A549 (cell line): ENCODE measurements around the gene ELP2. TPM values are rescaled to one million over a fixed set of nuclear protein-coding genes. Genes with fewer than 3 reads are reported as not detected.

Source experiments
- ATAC-seq, 2 experiments: fragments of 200-7000 bp in 1 of 2; fragments of >200 bp in 1 of 2; cut with Nextera tagmentation in 1 of 2; cut with Tn5 transposase in 1 of 2; 3 replicates each; pipeline versions ENCODE4 v1.8.0 to v1.9.1; 2018 to 2020; ENCODE audit warnings: mild to moderate bottlenecking in 1 of 2, moderate library complexity in 1 of 2
- CTCF ChIA-PET: fragments of 300-600 bp; sonication (Branson Sonifier 250); formaldehyde crosslinking; extraction: SDS; loops from one replicate; lab custom pipeline; 2021; ENCODE audit warnings: antibody characterized with exemption, inconsistent platforms; lab: Yijun Ruan, JAX
- POLR2A ChIA-PET: fragments of 350-600 bp; formaldehyde crosslinking; extraction: SDS; loops from one replicate; lab custom pipeline; 2021; ENCODE audit warnings: antibody characterized with exemption, inconsistent platforms; lab: Yijun Ruan, JAX
- DNase-seq, 2 experiments: peaks; one replicate each; pipeline versions ENCODE4 v3.0.0 to v3.0.0-alpha.2; 2011 to 2016; ENCODE audit warnings: low read depth in 1 of 2, low spot score in 1 of 2
- FAIRE-seq: peaks from 2 replicates; lab custom pipeline; 2011; peaks lifted over from hg19 to GRCh38; lab: Jason Lieb, UNC
- H3K27ac ChIP-seq, 2 experiments: fragments of >200 bp; sonication (Bioruptor Twin); formaldehyde crosslinking; 3 replicates each; pipeline ENCODE4 v1.5.1; 2016 to 2017
- H3K4me1 ChIP-seq: fragments of >200 bp; sonication (Bioruptor Twin); formaldehyde crosslinking; 3 replicates; pipeline ENCODE4 v1.6.1; 2016
- H3K4me2 ChIP-seq: fragments of >200 bp; sonication (Bioruptor Twin); formaldehyde crosslinking; 3 replicates; pipeline ENCODE4 v1.6.1; 2016
- H3K4me3 ChIP-seq: fragments of >200 bp; sonication (Bioruptor Twin); formaldehyde crosslinking; 3 replicates; pipeline ENCODE4 v1.5.1; 2016
- H3K9me3 ChIP-seq: fragments of >200 bp; sonication (Bioruptor Twin); formaldehyde crosslinking; 3 replicates; pipeline ENCODE4 v1.6.1; 2016
- CBX2 ChIP-seq: fragments of 200-600 bp; sonication (generic); IDR thresholded peaks from 2 replicates; pipeline ENCODE4 v1.6.1; 2016; ENCODE audit warnings: low read depth, mild to moderate bottlenecking, borderline replicate concordance
- CHD2 ChIP-seq: fragments of 150-350 bp; IDR thresholded peaks from 2 replicates; pipeline ENCODE4 v1.6.1; 2014; ENCODE audit warnings: low read length; ENCODE audit not compliant: partially characterized antibody
- CTCF ChIP-seq: fragments of >200 bp; sonication (Bioruptor Twin); formaldehyde crosslinking; IDR thresholded peaks from 3 replicates; pipeline ENCODE4 v1.5.1; 2016
- E2F6 ChIP-seq: IDR thresholded peaks from 2 replicates; pipeline ENCODE4 v1.6.1; 2012; ENCODE audit warnings: low read depth, borderline replicate concordance
- EP300 ChIP-seq, 2 experiments: fragments of >200 bp; sonication (Bioruptor Twin); formaldehyde crosslinking; IDR thresholded peaks; 2 replicates in 1 of 2; 3 replicates in 1 of 2; pipeline ENCODE4 v1.6.1; 2016 to 2017
- FOSL2 ChIP-seq, 2 experiments: fragments of 450-650 bp in 1 of 2; fragments of >200 bp in 1 of 2; sonication (Bioruptor Twin) in 1 of 2; formaldehyde crosslinking; IDR thresholded peaks; 2 replicates each; pipeline versions ENCODE4 v1.5.0 to v1.6.1; 2016 to 2020; ENCODE audit warnings: mild to moderate bottlenecking in 1 of 2, moderate library complexity in 1 of 2
- FOXS1 ChIP-seq: fragments of 250-450 bp; sonication (Bioruptor Pico); IDR thresholded peaks from 2 replicates; pipeline ENCODE4 v1.5.0; 2020; ENCODE audit warnings: mild to moderate bottlenecking, moderate library complexity
- JUN ChIP-seq, 2 experiments: fragments of >200 bp; sonication (Bioruptor Twin); formaldehyde crosslinking; IDR thresholded peaks; 2 replicates in 1 of 2; 3 replicates in 1 of 2; pipeline ENCODE4 v1.6.1; 2016 to 2017
- JUNB ChIP-seq: fragments of >200 bp; sonication (Bioruptor Twin); formaldehyde crosslinking; IDR thresholded peaks from 2 replicates; pipeline ENCODE4 v1.6.1; 2016
- KDM1A ChIP-seq: fragments of 200-600 bp; sonication (generic); IDR thresholded peaks from 2 replicates; pipeline ENCODE4 v1.6.1; 2016; ENCODE audit warnings: low read depth, mild to moderate bottlenecking
- NFE2L2 ChIP-seq: fragments of 150-350 bp; conservative IDR thresholded peaks from 2 replicates; pipeline ENCODE4 v1.6.1; 2014; ENCODE audit warnings: low read length
- NPAS2 ChIP-seq: fragments of 250-450 bp; sonication (Bioruptor Pico); IDR thresholded peaks from 2 replicates; pipeline ENCODE4 v1.8.0; 2022; ENCODE audit warnings: mild to moderate bottlenecking, moderate library complexity, borderline replicate concordance
- NR3C1 ChIP-seq: fragments of >200 bp; sonication (Bioruptor Twin); formaldehyde crosslinking; IDR thresholded peaks from 3 replicates; pipeline ENCODE4 v1.6.1; 2017
- PHF8 ChIP-seq: fragments of 200-600 bp; sonication (generic); IDR thresholded peaks from 2 replicates; pipeline ENCODE4 v1.6.1; 2016; ENCODE audit warnings: low read depth, mild to moderate bottlenecking, antibody characterized with exemption, moderate library complexity, borderline replicate concordance
- RAD21 ChIP-seq, 2 experiments: fragments of >200 bp in 1 of 2; sonication (Bioruptor Twin) in 1 of 2; formaldehyde crosslinking in 1 of 2; IDR thresholded peaks in 1 of 2; conservative IDR thresholded peaks in 1 of 2; 2 replicates in 1 of 2; 3 replicates in 1 of 2; pipeline ENCODE4 v1.6.1; 2012 to 2018; ENCODE audit warnings: inconsistent platforms in 1 of 2
- RARB ChIP-seq: fragments of 250-450 bp; sonication (Bioruptor Pico); IDR thresholded peaks from 2 replicates; pipeline ENCODE4 v1.8.0; 2021; ENCODE audit warnings: mild to moderate bottlenecking, moderate library complexity
- RNF2 ChIP-seq: fragments of 200-600 bp; sonication (generic); IDR thresholded peaks from 2 replicates; pipeline ENCODE4 v1.6.1; 2016; ENCODE audit warnings: low read depth, mild to moderate bottlenecking, antibody characterized with exemption, moderate library complexity, borderline replicate concordance
- SREBF2 ChIP-seq: fragments of 450-650 bp; IDR thresholded peaks from 2 replicates; pipeline ENCODE4 v1.6.1; 2014; ENCODE audit warnings: mild to moderate bottlenecking, moderate library complexity
- TP53 ChIP-seq: fragments of 250-450 bp; sonication (Bioruptor Pico); IDR thresholded peaks from 2 replicates; pipeline ENCODE4 v1.5.0; 2021; ENCODE audit warnings: mild to moderate bottlenecking, moderate library complexity
- ZSCAN20 ChIP-seq: fragments of 250-450 bp; sonication (Bioruptor Pico); IDR thresholded peaks from 2 replicates; pipeline ENCODE4 v1.8.0; 2022; ENCODE audit warnings: mild to moderate bottlenecking, moderate library complexity
- WGBS: methylation state at CpG from one replicate; pipeline ENCODE4 v1.1.6; 2017; ENCODE audit errors: missing lambda C conversion rate; 5-methylcytosine and 5-hydroxymethylcytosine counted together
- polyA plus RNA-seq, 4 experiments: library from polyadenylated mRNA; depleted of rRNA in 3 of 4; stranded (reverse); fragments of >200 nt; fragmentation: RNase III in 1 of 4; extraction: RNeasy Plus Mini Kit Qiagen cat#74134 plus additional on column Dnase treatment in 1 of 4; gene quantifications; 2 replicates in 3 of 4; 3 replicates in 1 of 4; pipeline ENCODE4 v1.2.3, GENCODE V29; 2011 to 2017
- TF ChIP-seq, protein P1 (sequence below): fragments of 200-600 bp; sonication (generic); IDR thresholded peaks from 2 replicates; pipeline ENCODE4 v1.6.1; 2016; ENCODE audit warnings: antibody characterized with exemption, mild to moderate bottlenecking, moderate library complexity

The ELP2 gene
- polyA plus RNA-seq, 2 of the 4 experiments (the other 2 are of a cell fraction): 28.8 to 73.4 TPM

DNA sequence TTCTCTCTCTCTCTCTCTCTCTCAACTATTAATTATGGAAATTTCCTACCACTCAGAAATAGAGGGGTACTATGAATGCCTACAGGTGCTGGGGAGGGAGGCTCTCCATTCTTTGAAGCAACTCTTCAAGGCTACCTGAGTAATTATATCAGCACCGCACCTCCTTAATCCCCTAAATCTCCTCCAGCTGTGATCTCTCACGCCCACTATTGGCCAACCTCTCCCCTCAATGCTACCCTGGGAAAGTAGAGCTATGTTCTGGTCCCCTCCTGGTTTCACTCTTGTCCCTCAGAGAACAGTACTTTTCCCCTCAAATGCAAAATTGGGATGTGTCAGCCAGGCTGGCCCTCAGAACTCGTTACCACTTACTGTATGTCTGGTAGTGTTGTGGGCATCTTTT is 59.2 kb downstream of the ELP2 start:
- Histone ChIP-seq H3K4me2 (peak overlapping the region; percentile 89), H3K4me3 (peak overlapping the region; percentile 65; the same call in 1 of the 3 replicates), H3K4me1 (peaks cover 11% of the 10 kb centered on the region; the same call in 2 of the 3 replicates), H3K27ac (peak overlapping the region in 1 of 2 experiments; percentile 95; a peak in 4 of 6 replicates), H3K9me3 (no peaks in the 10 kb centered on the region)
- CTCF ChIA-PET: no interaction called here
- ATAC-seq: no peak
- no peak for DNase-seq
- WGBS: 76% methylated on average over 3 of the region's 3 CpGs
- POLR2A ChIA-PET: no interaction called here
- FAIRE-seq: no peak
- TF ChIP-seq KDM1A: no peak
- TF ChIP-seq ZSCAN20 (CRISPR knock-in tag): no peak
- TF ChIP-seq JUNB: no peak
- no peak for TF ChIP-seq PHF8
- no peak for TF ChIP-seq EP300 (IDR thresholded peaks at IDR 0.05)
- TF ChIP-seq FOXS1 (CRISPR knock-in tag): no peak
- TF ChIP-seq JUN (IDR thresholded peaks at IDR 0.05): no peak
- TF ChIP-seq RNF2: no peak
- TF ChIP-seq FOSL2 (IDR thresholded peaks at IDR 0.05): no peak
- no peak for TF ChIP-seq FOSL2 (CRISPR knock-in tag; IDR thresholded peaks at IDR 0.05)
- TF ChIP-seq RARB (CRISPR knock-in tag): no peak
- TF ChIP-seq CTCF: no peak

DNA sequence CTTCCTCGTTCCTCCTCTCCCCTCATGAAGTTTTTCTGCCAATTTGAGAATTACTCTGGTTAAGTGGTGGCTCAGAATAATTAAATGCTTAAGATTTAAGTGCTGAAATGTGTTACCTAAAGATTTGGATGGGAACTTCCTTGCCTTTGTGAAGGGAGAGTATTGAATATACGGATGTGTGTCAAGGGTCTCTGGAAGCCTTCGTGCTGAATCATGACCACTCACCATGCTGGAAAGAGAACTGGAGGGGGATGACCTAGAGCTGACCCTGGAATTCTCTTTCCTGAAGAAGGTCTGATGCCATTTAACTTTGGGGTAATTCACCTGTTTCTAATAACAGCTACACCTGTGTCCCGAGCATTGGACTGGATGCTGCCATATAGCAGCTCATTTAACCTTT is 59.8 kb downstream of the ELP2 start:
- 90% methylated on average over 4 of the region's 4 CpGs for WGBS
- CTCF ChIA-PET: no interaction called here

GRCh38 chr18:36191286-36191685 is 61.6 kb downstream of the ELP2 start:
- Histone ChIP-seq H3K4me3 (no peak overlapping the region), H3K27ac (no peak overlapping the region), H3K4me2 (no peak overlapping the region), H3K4me1 (peaks cover 11% of the 10 kb centered on the region; the same call in 2 of the 3 replicates), H3K9me3 (no peaks in the 10 kb centered on the region)
- no peak for ATAC-seq
- TF ChIP-seq RAD21 (conservative IDR thresholded peaks at IDR 0.05 in 1 of 2, IDR thresholded peaks at IDR 0.05 in 1 of 2) (no peak), EP300 (IDR thresholded peaks at IDR 0.05) (no peak), E2F6 (no peak), NR3C1 (no peak), NPAS2 (CRISPR knock-in tag) (no peak), CHD2 (no peak), NFE2L2 (no peak), CBX2 (no peak)
- TF ChIP-seq, protein P1, sequence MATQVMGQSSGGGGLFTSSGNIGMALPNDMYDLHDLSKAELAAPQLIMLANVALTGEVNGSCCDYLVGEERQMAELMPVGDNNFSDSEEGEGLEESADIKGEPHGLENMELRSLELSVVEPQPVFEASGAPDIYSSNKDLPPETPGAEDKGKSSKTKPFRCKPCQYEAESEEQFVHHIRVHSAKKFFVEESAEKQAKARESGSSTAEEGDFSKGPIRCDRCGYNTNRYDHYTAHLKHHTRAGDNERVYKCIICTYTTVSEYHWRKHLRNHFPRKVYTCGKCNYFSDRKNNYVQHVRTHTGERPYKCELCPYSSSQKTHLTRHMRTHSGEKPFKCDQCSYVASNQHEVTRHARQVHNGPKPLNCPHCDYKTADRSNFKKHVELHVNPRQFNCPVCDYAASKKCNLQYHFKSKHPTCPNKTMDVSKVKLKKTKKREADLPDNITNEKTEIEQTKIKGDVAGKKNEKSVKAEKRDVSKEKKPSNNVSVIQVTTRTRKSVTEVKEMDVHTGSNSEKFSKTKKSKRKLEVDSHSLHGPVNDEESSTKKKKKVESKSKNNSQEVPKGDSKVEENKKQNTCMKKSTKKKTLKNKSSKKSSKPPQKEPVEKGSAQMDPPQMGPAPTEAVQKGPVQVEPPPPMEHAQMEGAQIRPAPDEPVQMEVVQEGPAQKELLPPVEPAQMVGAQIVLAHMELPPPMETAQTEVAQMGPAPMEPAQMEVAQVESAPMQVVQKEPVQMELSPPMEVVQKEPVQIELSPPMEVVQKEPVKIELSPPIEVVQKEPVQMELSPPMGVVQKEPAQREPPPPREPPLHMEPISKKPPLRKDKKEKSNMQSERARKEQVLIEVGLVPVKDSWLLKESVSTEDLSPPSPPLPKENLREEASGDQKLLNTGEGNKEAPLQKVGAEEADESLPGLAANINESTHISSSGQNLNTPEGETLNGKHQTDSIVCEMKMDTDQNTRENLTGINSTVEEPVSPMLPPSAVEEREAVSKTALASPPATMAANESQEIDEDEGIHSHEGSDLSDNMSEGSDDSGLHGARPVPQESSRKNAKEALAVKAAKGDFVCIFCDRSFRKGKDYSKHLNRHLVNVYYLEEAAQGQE: no peak
- WGBS: 80% methylated on average over 3 of the region's 3 CpGs
- ChIA-PET POLR2A (no interaction called here), CTCF (interaction anchor here (0.6 kb wide), 1 partner anchor 1105 kb away, joined by 3 read pairs; no protein-coding TSS in a partner anchor)
- FAIRE-seq: no peak
- DNase-seq: no peak

More for the DNA sequence above, 59.8 kb downstream of the ELP2 start:
- Histone ChIP-seq H3K4me2 (peak overlapping the region; percentile 89), H3K4me3 (no peak overlapping the region), H3K27ac (no peak overlapping the region), H3K4me1 (peaks cover 11% of the 10 kb centered on the region; the same call in 2 of the 3 replicates), H3K9me3 (no peaks in the 10 kb centered on the region)
- no peak for TF ChIP-seq SREBF2
- TF ChIP-seq TP53: no peak
- no peak for TF ChIP-seq NFE2L2
- POLR2A ChIA-PET: no interaction called here
- no peak for FAIRE-seq
- no peak for ATAC-seq
- DNase-seq: no peak
